Right renal pelvis (tissue), 4 donors: Measurements from ENCODE around the gene NOS1AP. TPM values are rescaled to one million over a fixed set of nuclear protein-coding genes. Genes with fewer than 3 reads are reported as not detected.
"Not testable (repeated sequence)": the region's sequence is repeated elsewhere in the genome, so short reads cannot be mapped to it uniquely, and the experiment has no call there.

Source experiments
- DNase-seq, 4 donors: peaks; one replicate each; pipeline ENCODE4 v3.0.0-alpha.2; 2013; ENCODE audit warnings: low read depth in 4 of 4, low spot score in 3 of 4, missing footprints in 1 of 4
- polyA plus RNA-seq, 4 donors: library from polyadenylated mRNA; unstranded; fragments of 120-200 nt; gene quantifications; one replicate each; pipeline ENCODE4 v1.2.1, GENCODE V29; 2013; ENCODE audit not compliant: insufficient read length in 4 of 4

Gene NOS1AP
- polyA plus RNA-seq, 4 donors: 8.8 to 12.9 (median 9.6) TPM

GRCh38 chr1:162389021-162389818 lies 319.7 kb downstream of the NOS1AP start:
- no peak for DNase-seq

GRCh38 chr1:162389971-162390370 lies 320.5 kb downstream of the NOS1AP start:
- DNase-seq: no peak

GRCh38 chr1:162390396-162391185 lies 321.1 kb downstream of the NOS1AP start:
- no peak for DNase-seq

- no peak for DNase-seq
These were observed 322.5 kb downstream of the NOS1AP start for GRCh38 chr1:162391790-162392563.

- no peak for DNase-seq
These were observed 326.9 kb downstream of the NOS1AP start for GRCh38 chr1:162396201-162396906.

GRCh38 chr1:162397039-162397448 lies 327.6 kb downstream of the NOS1AP start:
- DNase-seq: no peak

- no peak for DNase-seq
These were observed 328.6 kb downstream of the NOS1AP start for GRCh38 chr1:162397943-162398560.

GRCh38 chr1:162398999-162399580 lies 329.6 kb downstream of the NOS1AP start:
- no peak for DNase-seq

GRCh38 chr1:162400790-162401355 lies 331.4 kb downstream of the NOS1AP start:
- DNase-seq: no peak

- no peak for DNase-seq
These were observed 335.2 kb downstream of the NOS1AP start for GRCh38 chr1:162404550-162405160.

- DNase-seq: no peak
These were observed 336.3 kb downstream of the NOS1AP start for GRCh38 chr1:162405800-162406199.

GRCh38 chr1:162406811-162407210 lies 337.3 kb downstream of the NOS1AP start:
- DNase-seq: no peak

GRCh38 chr1:162407539-162407938 lies 338.0 kb downstream of the NOS1AP start:
- DNase-seq: no peak

- no peak for DNase-seq
These were observed 342.5 kb downstream of the NOS1AP start, which contains the start of gene SH2D1B for GRCh38 chr1:162412002-162412401. SH2D1B (minus strand) TSS chr1:162412136; CDS start chr1:162412016, 120 bp downstream.

- DNase-seq: no peak
These were observed 346.7 kb downstream of the NOS1AP start for GRCh38 chr1:162416215-162416614.

- no peak for DNase-seq
These were observed 347.4 kb downstream of the NOS1AP start for GRCh38 chr1:162416909-162417308.

- DNase-seq: no peak
These were observed 348.2 kb downstream of the NOS1AP start for GRCh38 chr1:162417650-162418049.

GRCh38 chr1:162418584-162418983 lies 349.1 kb downstream of the NOS1AP start:
- DNase-seq: not testable (repeated sequence)
